ENCODE results near the gene PIM3.

- TF ChIP-seq CTCF (IDR thresholded peaks at IDR 0.05; ENCODE audit: control extremely low read depth in 1 of 3, insufficient read depth in 1 of 3, low read depth in 1 of 3, low read length in 3 of 3) (no peak), POLR2A (IDR thresholded peaks at IDR 0.05; ENCODE audit: control extremely low read depth in 1 of 2, low read depth in 2 of 2, low read length in 2 of 2) (no peak), SIN3A (conservative IDR thresholded peaks at IDR 0.05 in 1 of 2, IDR thresholded peaks at IDR 0.05 in 1 of 2; ENCODE audit: low read depth in 1 of 2, low read length in 2 of 2) (no peak), POLR2AphosphoS5 (IDR thresholded peaks at IDR 0.05; ENCODE audit: low read depth, low read length) (peak; percentile 63), EP300 (IDR thresholded peaks at IDR 0.05; ENCODE audit: borderline replicate concordance in 1 of 2, low read depth in 2 of 2, low read length in 2 of 2) (no peak), USF2 (IDR thresholded peaks at IDR 0.05; ENCODE audit: low read length) (no peak), FOSL1 (IDR thresholded peaks at IDR 0.05; ENCODE audit: insufficient read depth, low read depth, low read length) (no peak), CREB1 (IDR thresholded peaks at IDR 0.05) (no peak), MAX (IDR thresholded peaks at IDR 0.05) (no peak), GTF2F1 (IDR thresholded peaks at IDR 0.05; ENCODE audit: borderline replicate concordance, low read depth, low read length) (no peak)
Measured at GRCh38 chr22:49964136-49965090, 3.8 kb downstream of the PIM3 start.

Data from H1 (cell line).